Hematopoietic multipotent progenitor cell treated with erythropoietin and hydrocortisone succinate and interleukin-3 and kit ligand, for 6 days (in vitro differentiated cells): Measurements from ENCODE around the gene WFDC12.

Source experiments
- DNase-seq: peaks from one replicate; pipeline ENCODE4 v3.0.0-alpha.2; 2015

Gene WFDC12

GRCh38 chr20:45088247-45088646, 36.0 kb downstream of the WFDC12 start:
- DNase-seq, result no peak

- DNase-seq, result no peak
These were observed 36.5 kb downstream of the WFDC12 start for GRCh38 chr20:45087814-45088213.

- no peak for DNase-seq
These were observed 37.0 kb downstream of the WFDC12 start for GRCh38 chr20:45087097-45087790.

GRCh38 chr20:45085867-45086266, 38.4 kb downstream of the WFDC12 start:
- DNase-seq, result no peak

GRCh38 chr20:45085289-45085688, 39.0 kb downstream of the WFDC12 start:
- DNase-seq, result no peak

GRCh38 chr20:45083127-45083526, 41.1 kb downstream of the WFDC12 start:
- no peak for DNase-seq

GRCh38 chr20:45082468-45082867, 41.8 kb downstream of the WFDC12 start:
- no peak for DNase-seq

- DNase-seq, result peak; percentile 48
These were observed 43.2 kb downstream of the WFDC12 start for GRCh38 chr20:45080867-45081624.

GRCh38 chr20:45077559-45077958, 46.7 kb downstream of the WFDC12 start:
- DNase-seq, result no peak
